Measurements from ENCODE around the gene CALB2. TPM values are rescaled to one million over a fixed set of nuclear protein-coding genes. Genes with fewer than 3 reads are reported as not detected.

CALB2 gene
- total and polyA plus RNA-seq, 2 experiments from 2014 or later: 2.4 to 4.2 TPM

- no peaks in the 10 kb centered on the region for H3K36me3 Mint-ChIP-seq (ENCODE audit: low read depth)
- H3K27me3 Mint-ChIP-seq (ENCODE audit: insufficient read depth, low read depth, poor library complexity): peaks cover 20% of the 10 kb centered on the region
- Histone ChIP-seq H2AFZ (no peak overlapping the region), H3K4me3 (no peak overlapping the region), H3K27me3 (ENCODE audit: insufficient read depth) (peaks cover 19% of the 10 kb centered on the region), H4K20me1 (replicated peaks; ENCODE audit: insufficient read depth) (no peaks in the 10 kb centered on the region), H3K36me3 (ENCODE audit: insufficient read depth) (no peaks in the 10 kb centered on the region), H3K4me1 (ENCODE audit: insufficient read depth) (peaks cover 10% of the 10 kb centered on the region), H3K79me2 (replicated peaks; ENCODE audit: insufficient read depth) (no peaks in the 10 kb centered on the region), H3F3A (replicated peaks; ENCODE audit: low read depth) (no peaks in the 10 kb centered on the region), H3K27ac (ENCODE audit: low read depth) (no peak overlapping the region), H3K4me2 (no peak overlapping the region), H3K9me2 (ENCODE audit: insufficient read depth) (no peaks in the 10 kb centered on the region)
- H3K27ac Mint-ChIP-seq: no peak overlapping the region
- peaks cover 13% of the 10 kb centered on the region for H3K4me1 Mint-ChIP-seq
- ATAC-seq (no peak), DNase-seq (ENCODE audit: low spot score) (no peak)
- no peak for TF ChIP-seq POLR2AphosphoS5 (IDR thresholded peaks at IDR 0.05; ENCODE audit: low read depth)
- TF ChIP-seq, protein P1, sequence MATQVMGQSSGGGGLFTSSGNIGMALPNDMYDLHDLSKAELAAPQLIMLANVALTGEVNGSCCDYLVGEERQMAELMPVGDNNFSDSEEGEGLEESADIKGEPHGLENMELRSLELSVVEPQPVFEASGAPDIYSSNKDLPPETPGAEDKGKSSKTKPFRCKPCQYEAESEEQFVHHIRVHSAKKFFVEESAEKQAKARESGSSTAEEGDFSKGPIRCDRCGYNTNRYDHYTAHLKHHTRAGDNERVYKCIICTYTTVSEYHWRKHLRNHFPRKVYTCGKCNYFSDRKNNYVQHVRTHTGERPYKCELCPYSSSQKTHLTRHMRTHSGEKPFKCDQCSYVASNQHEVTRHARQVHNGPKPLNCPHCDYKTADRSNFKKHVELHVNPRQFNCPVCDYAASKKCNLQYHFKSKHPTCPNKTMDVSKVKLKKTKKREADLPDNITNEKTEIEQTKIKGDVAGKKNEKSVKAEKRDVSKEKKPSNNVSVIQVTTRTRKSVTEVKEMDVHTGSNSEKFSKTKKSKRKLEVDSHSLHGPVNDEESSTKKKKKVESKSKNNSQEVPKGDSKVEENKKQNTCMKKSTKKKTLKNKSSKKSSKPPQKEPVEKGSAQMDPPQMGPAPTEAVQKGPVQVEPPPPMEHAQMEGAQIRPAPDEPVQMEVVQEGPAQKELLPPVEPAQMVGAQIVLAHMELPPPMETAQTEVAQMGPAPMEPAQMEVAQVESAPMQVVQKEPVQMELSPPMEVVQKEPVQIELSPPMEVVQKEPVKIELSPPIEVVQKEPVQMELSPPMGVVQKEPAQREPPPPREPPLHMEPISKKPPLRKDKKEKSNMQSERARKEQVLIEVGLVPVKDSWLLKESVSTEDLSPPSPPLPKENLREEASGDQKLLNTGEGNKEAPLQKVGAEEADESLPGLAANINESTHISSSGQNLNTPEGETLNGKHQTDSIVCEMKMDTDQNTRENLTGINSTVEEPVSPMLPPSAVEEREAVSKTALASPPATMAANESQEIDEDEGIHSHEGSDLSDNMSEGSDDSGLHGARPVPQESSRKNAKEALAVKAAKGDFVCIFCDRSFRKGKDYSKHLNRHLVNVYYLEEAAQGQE (IDR thresholded peaks at IDR 0.05; ENCODE audit: unreplicated experiment): no peak
- TF ChIP-seq STAT1 (IDR thresholded peaks at IDR 0.05; ENCODE audit: unreplicated experiment): no peak
- no peak overlapping the region for H3K4me3 Mint-ChIP-seq
- H3K9me3 Mint-ChIP-seq: no peaks in the 10 kb centered on the region
These were observed 1.9 kb downstream of the CALB2 start for GRCh38 chr16:71360378-71360777.

DNA sequence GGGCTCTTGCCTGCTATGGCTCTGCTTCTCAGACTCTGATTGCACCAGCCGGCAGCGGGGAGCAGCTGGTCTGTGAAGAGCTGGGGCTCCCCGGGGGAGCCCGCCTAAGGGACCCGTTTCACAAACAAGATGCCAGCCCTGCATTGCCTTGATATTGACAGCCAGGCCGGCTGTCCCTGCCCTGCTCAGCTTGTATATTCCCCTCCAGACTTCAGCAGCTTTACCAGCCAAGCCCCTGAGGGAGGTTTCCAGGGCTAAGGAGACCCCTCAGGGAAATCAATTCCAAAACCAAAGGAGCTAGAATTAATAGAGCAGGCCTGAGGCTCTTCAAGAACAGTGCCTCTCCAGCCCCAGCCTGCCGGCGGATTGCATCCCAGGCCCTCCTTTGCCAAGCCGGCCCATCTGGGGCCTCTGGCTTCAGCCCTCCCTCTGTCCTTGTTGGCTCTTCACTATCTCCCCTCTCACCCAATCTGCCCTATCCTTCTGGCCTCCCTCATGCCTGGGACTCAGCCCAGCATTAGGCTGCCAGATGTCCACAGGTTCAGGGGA, 5.7 kb downstream of the CALB2 start:
- H3K36me3 Mint-ChIP-seq (ENCODE audit: low read depth): no peaks in the 10 kb centered on the region
- H3K79me2 ChIP-seq (replicated peaks; ENCODE audit: insufficient read depth): no peaks in the 10 kb centered on the region
- no peak overlapping the region for H3K27ac ChIP-seq (ENCODE audit: low read depth)
- H3K4me1 ChIP-seq (ENCODE audit: insufficient read depth): no peaks in the 10 kb centered on the region
- ATAC-seq (no peak; the same call in 2 of the 3 replicates), DNase-seq (ENCODE audit: low spot score) (no peak)
- H3K4me3 ChIP-seq: no peak overlapping the region
- no peak overlapping the region for H2AFZ ChIP-seq
- H3K27ac Mint-ChIP-seq: no peak overlapping the region
- no peaks in the 10 kb centered on the region for H3K9me3 Mint-ChIP-seq
- no peak overlapping the region for H3K4me2 ChIP-seq
- H3K4me3 Mint-ChIP-seq: no peak overlapping the region
- H4K20me1 ChIP-seq (replicated peaks; ENCODE audit: insufficient read depth): no peaks in the 10 kb centered on the region
- H3F3A ChIP-seq (replicated peaks; ENCODE audit: low read depth): no peaks in the 10 kb centered on the region
- H3K9me2 ChIP-seq (ENCODE audit: insufficient read depth): no peaks in the 10 kb centered on the region
- peaks cover 6% of the 10 kb centered on the region for H3K27me3 ChIP-seq (ENCODE audit: insufficient read depth)
- peaks cover 9% of the 10 kb centered on the region for H3K27me3 Mint-ChIP-seq (ENCODE audit: insufficient read depth, low read depth, poor library complexity)
- H3K4me1 Mint-ChIP-seq: peaks cover 2% of the 10 kb centered on the region; the same call in 1 of the 3 replicates
- TF ChIP-seq EZH2 (IDR thresholded peaks at IDR 0.05; ENCODE audit: low read depth, unreplicated experiment) (no peak), NANOG (IDR thresholded peaks at IDR 0.05; ENCODE audit: borderline replicate concordance) (no peak), CTCF (conservative IDR thresholded peaks at IDR 0.05; ENCODE audit: low read depth in 2 of 2) (no peak), ZNF114 (CRISPR knock-in tag; IDR thresholded peaks at IDR 0.05) (no peak)
- H3K36me3 ChIP-seq (ENCODE audit: insufficient read depth): no peaks in the 10 kb centered on the region
